ENCODE results near the gene SLC22A23.

Gene SLC22A23

DNA sequence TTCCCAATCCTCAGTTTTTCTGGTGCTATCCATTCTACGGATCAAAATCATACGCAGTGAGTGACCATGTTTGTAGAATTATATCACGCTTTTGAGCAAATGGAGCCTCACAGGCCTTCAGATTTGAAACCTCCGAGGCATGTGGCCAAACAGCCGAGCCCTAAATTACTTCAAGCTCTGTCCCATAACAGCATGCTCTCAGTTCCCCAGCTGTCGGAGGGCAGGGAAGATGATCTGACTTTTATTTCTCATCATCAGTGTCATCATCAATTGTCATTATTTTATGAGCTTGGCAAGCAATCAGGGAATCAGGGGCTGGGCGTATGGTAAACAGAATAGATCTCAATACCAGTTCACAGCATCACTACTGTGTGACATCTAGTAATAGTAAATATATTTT, 124.9 kb downstream of the SLC22A23 start:
- DNase-seq (ENCODE audit: low spot score): no peak
- Mint-ChIP-seq H3K27ac (no peak overlapping the region), H3K36me3 (ENCODE audit: low read depth) (no peaks in the 10 kb centered on the region), H3K4me1 (ENCODE audit: low read depth) (no peaks in the 10 kb centered on the region), H3K27me3 (ENCODE audit: low read depth) (peaks cover 22% of the 10 kb centered on the region), H3K4me3 (no peak overlapping the region), H3K9me3 (no peaks in the 10 kb centered on the region)

- H3K4me3 Mint-ChIP-seq: no peak overlapping the region
- H3K36me3 Mint-ChIP-seq (ENCODE audit: low read depth): no peaks in the 10 kb centered on the region
- DNase-seq (ENCODE audit: low spot score): no peak
- H3K27me3 Mint-ChIP-seq (ENCODE audit: low read depth): peaks cover 22% of the 10 kb centered on the region
- H3K4me1 Mint-ChIP-seq (ENCODE audit: low read depth): no peaks in the 10 kb centered on the region
- no peaks in the 10 kb centered on the region for H3K9me3 Mint-ChIP-seq
- no peak overlapping the region for H3K27ac Mint-ChIP-seq
Observed at GRCh38 chr6:3331494-3331893, 125.4 kb downstream of the SLC22A23 start.

GRCh38 chr6:3330199-3330598, 126.7 kb downstream of the SLC22A23 start:
- H3K27ac Mint-ChIP-seq: no peak overlapping the region
- DNase-seq (ENCODE audit: low spot score): no peak
- no peak overlapping the region for H3K4me3 Mint-ChIP-seq
- no peaks in the 10 kb centered on the region for H3K4me1 Mint-ChIP-seq (ENCODE audit: low read depth)
- no peaks in the 10 kb centered on the region for H3K36me3 Mint-ChIP-seq (ENCODE audit: low read depth)
- no peaks in the 10 kb centered on the region for H3K9me3 Mint-ChIP-seq
- peaks cover 22% of the 10 kb centered on the region for H3K27me3 Mint-ChIP-seq (ENCODE audit: low read depth)

DNA sequence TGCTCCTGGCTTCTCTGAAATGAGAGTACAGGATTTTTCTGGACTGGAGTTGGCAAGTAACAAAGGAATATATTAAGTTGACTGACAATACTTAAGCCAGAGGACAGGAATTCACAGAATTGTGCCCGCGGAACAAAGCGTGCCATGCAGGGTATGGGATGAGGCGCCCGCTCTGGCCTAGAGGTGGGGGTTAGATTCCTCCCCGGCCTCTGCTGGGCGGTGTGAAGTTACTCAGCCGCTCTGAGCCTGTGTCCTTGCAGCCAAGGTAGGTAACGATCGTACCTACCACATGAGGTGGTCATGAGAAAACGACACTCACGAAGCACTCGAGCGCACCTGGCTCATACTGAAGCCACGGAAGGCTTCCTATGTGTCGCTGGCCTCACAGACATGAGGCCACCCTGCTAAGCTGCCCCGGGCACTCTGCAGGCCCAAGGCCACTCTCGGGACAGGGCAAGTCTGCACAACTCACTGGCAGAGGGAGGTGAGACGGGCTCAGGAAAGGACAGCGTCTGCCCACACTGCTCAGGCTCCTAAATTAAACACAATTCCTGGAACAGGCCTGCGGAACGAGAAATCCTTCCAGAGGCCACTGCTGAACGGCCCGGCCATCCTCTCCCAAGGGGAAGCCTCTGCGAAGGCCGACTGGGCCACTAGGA, 127.3 kb downstream of the SLC22A23 start:
- no peak overlapping the region for H3K27ac Mint-ChIP-seq
- peaks cover 22% of the 10 kb centered on the region for H3K27me3 Mint-ChIP-seq (ENCODE audit: low read depth)
- H3K36me3 Mint-ChIP-seq (ENCODE audit: low read depth): no peaks in the 10 kb centered on the region
- H3K4me1 Mint-ChIP-seq (ENCODE audit: low read depth): no peaks in the 10 kb centered on the region
- DNase-seq (ENCODE audit: low spot score): no peak
- H3K4me3 Mint-ChIP-seq: no peak overlapping the region
- H3K9me3 Mint-ChIP-seq: no peaks in the 10 kb centered on the region

DNA sequence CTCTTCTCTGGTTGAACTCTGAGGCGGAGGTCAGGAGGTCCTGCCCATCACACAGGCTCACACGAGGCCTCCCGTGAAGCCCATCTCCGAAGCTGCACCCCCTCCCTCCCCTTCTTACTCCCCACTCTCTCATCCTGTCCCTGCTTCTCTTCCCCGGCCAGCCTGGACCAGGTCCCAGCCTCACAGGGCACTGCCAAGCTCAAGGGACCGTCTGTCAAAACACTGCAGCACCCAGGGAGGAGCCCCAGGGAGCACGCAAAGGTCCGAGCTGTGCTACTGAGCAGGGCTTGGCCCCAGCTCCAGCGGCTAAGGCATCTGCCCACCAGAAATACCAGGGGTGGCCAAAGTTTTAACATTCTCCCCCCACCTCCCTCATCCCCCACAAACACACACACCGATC, 128.1 kb downstream of the SLC22A23 start:
- no peaks in the 10 kb centered on the region for H3K9me3 Mint-ChIP-seq
- no peak overlapping the region for H3K4me3 Mint-ChIP-seq
- H3K36me3 Mint-ChIP-seq (ENCODE audit: low read depth): no peaks in the 10 kb centered on the region
- H3K27ac Mint-ChIP-seq: no peak overlapping the region
- no peak for DNase-seq (ENCODE audit: low spot score)
- peaks cover 22% of the 10 kb centered on the region for H3K27me3 Mint-ChIP-seq (ENCODE audit: low read depth)
- H3K4me1 Mint-ChIP-seq (ENCODE audit: low read depth): no peaks in the 10 kb centered on the region

- H3K27ac Mint-ChIP-seq: no peak overlapping the region
- no peak for DNase-seq (ENCODE audit: low spot score)
- no peaks in the 10 kb centered on the region for H3K36me3 Mint-ChIP-seq (ENCODE audit: low read depth)
- no peaks in the 10 kb centered on the region for H3K4me1 Mint-ChIP-seq (ENCODE audit: low read depth)
- peaks cover 18% of the 10 kb centered on the region for H3K27me3 Mint-ChIP-seq (ENCODE audit: low read depth)
- H3K9me3 Mint-ChIP-seq: no peaks in the 10 kb centered on the region
- no peak overlapping the region for H3K4me3 Mint-ChIP-seq
Observed at GRCh38 chr6:3328145-3328544, 128.7 kb downstream of the SLC22A23 start.

GRCh38 chr6:3327403-3327802, 129.4 kb downstream of the SLC22A23 start:
- no peaks in the 10 kb centered on the region for H3K9me3 Mint-ChIP-seq
- DNase-seq (ENCODE audit: low spot score): no peak

DNA sequence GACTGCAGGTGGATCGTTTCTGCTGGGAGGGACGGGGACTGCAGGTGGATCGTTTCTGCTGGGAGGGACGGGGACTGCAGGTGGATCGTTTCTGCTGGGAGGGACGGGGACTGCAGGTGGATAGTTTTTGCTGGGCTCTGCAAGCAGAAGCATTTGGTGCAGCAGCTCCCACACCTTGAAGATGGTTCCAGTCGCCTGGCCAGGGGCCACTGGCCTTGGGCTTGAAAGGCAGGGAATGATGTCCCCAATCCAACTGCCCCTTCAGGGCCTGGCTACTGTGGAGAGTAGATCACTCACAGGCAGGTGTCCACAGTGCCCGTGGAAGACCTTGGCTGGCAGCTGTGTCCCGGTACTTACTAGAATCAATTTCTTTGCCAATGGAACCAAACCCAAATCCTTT, 129.9 kb downstream of the SLC22A23 start:
- Mint-ChIP-seq H3K27me3 (ENCODE audit: low read depth) (peaks cover 11% of the 10 kb centered on the region), H3K27ac (no peak overlapping the region), H3K4me1 (ENCODE audit: low read depth) (no peaks in the 10 kb centered on the region), H3K4me3 (no peak overlapping the region), H3K9me3 (no peaks in the 10 kb centered on the region), H3K36me3 (ENCODE audit: low read depth) (no peaks in the 10 kb centered on the region)
- DNase-seq (ENCODE audit: low spot score): no peak

More at GRCh38 chr6:3327403-3327802, 129.4 kb downstream of the SLC22A23 start:
- H3K27ac Mint-ChIP-seq: no peak overlapping the region
- H3K36me3 Mint-ChIP-seq (ENCODE audit: low read depth): no peaks in the 10 kb centered on the region
- no peak overlapping the region for H3K4me3 Mint-ChIP-seq
- H3K27me3 Mint-ChIP-seq (ENCODE audit: low read depth): peaks cover 12% of the 10 kb centered on the region
- H3K4me1 Mint-ChIP-seq (ENCODE audit: low read depth): no peaks in the 10 kb centered on the region

GRCh38 chr6:3326184-3326971, 130.5 kb downstream of the SLC22A23 start:
- Mint-ChIP-seq H3K9me3 (no peaks in the 10 kb centered on the region), H3K4me1 (ENCODE audit: low read depth) (no peaks in the 10 kb centered on the region), H3K36me3 (ENCODE audit: low read depth) (no peaks in the 10 kb centered on the region)

DNA sequence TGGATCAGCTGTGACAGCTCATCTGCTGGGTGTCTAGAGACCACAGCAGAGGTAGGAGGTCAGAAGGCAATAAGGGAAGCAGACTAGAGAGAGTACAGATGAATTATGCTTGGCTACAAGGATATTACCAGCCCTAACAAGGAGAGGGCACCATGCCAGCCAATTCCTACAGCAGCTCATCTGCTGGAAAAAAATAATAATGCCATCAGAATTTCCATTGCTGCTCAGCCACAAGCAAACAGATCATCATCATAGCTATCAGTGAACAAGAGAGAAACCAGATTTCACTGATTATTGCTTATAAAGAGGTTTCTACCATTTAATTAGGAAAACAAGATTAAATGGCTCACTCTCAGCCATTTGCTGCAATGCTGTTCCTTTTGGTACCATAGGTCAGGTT, 131.6 kb downstream of the SLC22A23 start:
- H3K9me3 Mint-ChIP-seq: no peaks in the 10 kb centered on the region
- H3K4me3 Mint-ChIP-seq: no peak overlapping the region
- H3K36me3 Mint-ChIP-seq (ENCODE audit: low read depth): no peaks in the 10 kb centered on the region
- no peaks in the 10 kb centered on the region for H3K4me1 Mint-ChIP-seq (ENCODE audit: low read depth)
- no peak overlapping the region for H3K27ac Mint-ChIP-seq
- peaks cover 5% of the 10 kb centered on the region for H3K27me3 Mint-ChIP-seq (ENCODE audit: low read depth)
- no peak for DNase-seq (ENCODE audit: low spot score)

More at GRCh38 chr6:3326184-3326971, 130.5 kb downstream of the SLC22A23 start:
- Mint-ChIP-seq H3K4me3 (no peak overlapping the region), H3K27me3 (ENCODE audit: low read depth) (peaks cover 8% of the 10 kb centered on the region), H3K27ac (no peak overlapping the region)
- no peak for DNase-seq (ENCODE audit: low spot score)

- Mint-ChIP-seq H3K27me3 (ENCODE audit: low read depth) (peaks cover 5% of the 10 kb centered on the region), H3K4me3 (no peak overlapping the region)
- DNase-seq (ENCODE audit: low spot score): peak; percentile 40
Observed at GRCh38 chr6:3324262-3324942, 132.4 kb downstream of the SLC22A23 start.

DNA sequence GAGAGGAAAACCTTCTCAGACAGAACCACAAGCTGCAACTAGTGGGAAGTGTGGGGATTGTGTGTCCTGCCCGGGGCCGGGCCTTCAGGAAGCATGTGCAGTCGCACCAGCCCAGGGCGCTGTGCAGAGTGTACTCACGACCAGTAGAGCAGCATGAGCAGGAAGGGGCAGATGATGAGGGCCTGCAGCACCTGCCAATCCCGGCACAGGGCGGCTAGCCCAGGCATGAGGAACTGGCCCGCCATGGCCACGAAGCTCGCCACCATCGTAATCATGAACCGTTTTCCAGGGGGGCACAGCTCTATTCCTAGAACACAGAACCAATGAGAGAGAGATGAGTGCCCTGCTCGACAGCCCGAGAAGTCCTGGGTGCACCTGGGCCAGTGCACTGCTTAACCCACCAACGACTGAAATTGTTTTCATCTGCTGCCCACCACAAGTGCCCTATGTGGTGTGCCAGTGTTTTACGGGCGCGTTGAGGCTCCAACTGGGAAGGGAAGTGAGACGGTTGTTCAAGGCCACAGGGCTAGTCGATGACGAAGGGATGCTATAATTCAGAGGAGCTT, 133.1 kb downstream of the SLC22A23 start:
- Mint-ChIP-seq H3K4me1 (ENCODE audit: low read depth) (peaks cover 2% of the 10 kb centered on the region), H3K36me3 (ENCODE audit: low read depth) (no peaks in the 10 kb centered on the region), H3K27me3 (ENCODE audit: low read depth) (peaks cover 10% of the 10 kb centered on the region), H3K27ac (no peak overlapping the region), H3K9me3 (no peaks in the 10 kb centered on the region), H3K4me3 (no peak overlapping the region)
- no peak for DNase-seq (ENCODE audit: low spot score)

More at GRCh38 chr6:3324262-3324942, 132.4 kb downstream of the SLC22A23 start:
- no peaks in the 10 kb centered on the region for H3K36me3 Mint-ChIP-seq (ENCODE audit: low read depth)
- H3K9me3 Mint-ChIP-seq: no peaks in the 10 kb centered on the region
- H3K27ac Mint-ChIP-seq: no peak overlapping the region
- H3K4me1 Mint-ChIP-seq (ENCODE audit: low read depth): no peaks in the 10 kb centered on the region

- H3K27ac Mint-ChIP-seq: no peak overlapping the region
- peaks cover 8% of the 10 kb centered on the region for H3K4me1 Mint-ChIP-seq (ENCODE audit: low read depth)
- H3K9me3 Mint-ChIP-seq: no peaks in the 10 kb centered on the region
- H3K27me3 Mint-ChIP-seq (ENCODE audit: low read depth): peaks cover 14% of the 10 kb centered on the region
- DNase-seq (ENCODE audit: low spot score): no peak
- H3K36me3 Mint-ChIP-seq (ENCODE audit: low read depth): no peaks in the 10 kb centered on the region
- no peak overlapping the region for H3K4me3 Mint-ChIP-seq
Observed at GRCh38 chr6:3323148-3323547, 133.7 kb downstream of the SLC22A23 start.

- Mint-ChIP-seq H3K27ac (no peak overlapping the region), H3K9me3 (no peaks in the 10 kb centered on the region), H3K36me3 (ENCODE audit: low read depth) (no peaks in the 10 kb centered on the region), H3K4me3 (no peak overlapping the region), H3K4me1 (ENCODE audit: low read depth) (peaks cover 14% of the 10 kb centered on the region), H3K27me3 (ENCODE audit: low read depth) (peaks cover 18% of the 10 kb centered on the region)
- DNase-seq (ENCODE audit: low spot score): no peak
Observed at GRCh38 chr6:3322366-3322890, 134.4 kb downstream of the SLC22A23 start.

All from T-helper 2 cell treated with Interferon-gamma antibody and Interleukin-4, amounts not matched to agents 5 μg/mL and 100 μg/mL, for 36 hours (primary cell).